GM12892 (cell line): ENCODE data around the gene CDK18.

Experiments used
- POLR2A ChIP-seq: IDR thresholded peaks from 2 replicates; pipeline ENCODE4 v1.6.1; 2011; ENCODE audit warnings: low read depth, low read length, control low read depth
- POLR2AphosphoS5 ChIP-seq: IDR thresholded peaks from 2 replicates; pipeline ENCODE4 v1.6.1; 2011; ENCODE audit warnings: low read depth, low read length, control low read depth
- TAF1 ChIP-seq: IDR thresholded peaks from 2 replicates; pipeline ENCODE4 v1.6.1; 2011; ENCODE audit warnings: low read depth, mild to moderate bottlenecking, control low read depth, low read length, borderline replicate concordance

DNA sequence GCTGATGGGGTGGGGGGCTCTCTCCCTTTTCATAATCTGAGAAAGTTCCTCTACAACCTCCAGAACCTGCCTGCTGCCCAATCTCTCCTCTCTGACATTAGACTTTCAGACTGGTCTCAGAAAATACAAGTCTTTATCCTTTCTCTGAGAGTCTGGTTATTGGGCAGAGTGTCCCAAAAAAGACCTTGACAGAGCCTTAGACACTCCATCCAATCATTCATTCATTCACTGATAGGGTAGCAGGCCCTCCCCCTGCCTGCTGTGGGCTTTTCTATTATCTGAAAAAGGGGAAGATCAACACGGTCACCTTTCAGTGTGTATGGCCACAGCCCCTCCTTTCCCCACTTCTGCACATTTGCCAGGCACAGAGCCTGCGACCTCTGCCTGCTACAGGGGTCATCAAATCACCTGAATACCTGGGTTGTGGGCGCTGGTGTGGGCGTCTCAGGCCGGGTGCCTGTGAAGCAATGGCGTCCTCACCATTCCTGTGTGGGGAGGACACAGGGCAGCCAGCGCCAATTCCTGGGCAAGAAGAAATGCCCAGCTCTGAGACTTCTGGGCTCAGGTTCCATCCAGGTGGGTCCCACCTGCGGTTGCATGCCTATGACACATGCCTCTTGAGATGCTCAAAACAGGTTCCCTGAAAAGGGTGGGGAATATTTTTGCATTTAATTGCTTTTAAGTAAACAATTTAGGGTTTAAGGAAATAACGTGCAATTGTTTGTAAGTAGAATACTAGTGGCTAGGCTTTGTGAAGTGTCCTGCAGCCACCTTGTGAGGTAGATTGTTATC, 74.5 kb downstream of the CDK18 start:
- TF ChIP-seq TAF1 (no peak), POLR2AphosphoS5 (no peak), POLR2A (no peak)
